ENCODE data around the gene CLEC11A. TPM values are rescaled to one million over a fixed set of nuclear protein-coding genes. Genes with fewer than 3 reads are reported as not detected.

The CLEC11A gene
- total RNA-seq, 2 donors from 2014 or later: 10.3 to 13.8 TPM

- Histone ChIP-seq H3K36me3 (no peaks in the 10 kb centered on the region), H3K4me3 (no peak overlapping the region), H3K4me1 (no peaks in the 10 kb centered on the region), H3K27ac (no peak overlapping the region), H3K27me3 (no peaks in the 10 kb centered on the region), H3K9me3 (no peaks in the 10 kb centered on the region)
- no peak for TF ChIP-seq CTCF (IDR thresholded peaks at IDR 0.05)
- no peak for DNase-seq (ENCODE audit: low spot score)
Measured at GRCh38 chr19:50702871-50703829, 20.0 kb upstream of the CLEC11A start.

GRCh38 chr19:50703915-50704796 is 19.0 kb upstream of the CLEC11A start:
- no peak for DNase-seq (ENCODE audit: low spot score)
- Histone ChIP-seq H3K4me1 (no peaks in the 10 kb centered on the region), H3K9me3 (no peaks in the 10 kb centered on the region), H3K27ac (no peak overlapping the region), H3K4me3 (no peak overlapping the region), H3K36me3 (no peaks in the 10 kb centered on the region), H3K27me3 (no peaks in the 10 kb centered on the region)
- TF ChIP-seq CTCF (IDR thresholded peaks at IDR 0.05): no peak

- Histone ChIP-seq H3K4me1 (no peaks in the 10 kb centered on the region), H3K27me3 (no peaks in the 10 kb centered on the region), H3K4me3 (no peak overlapping the region), H3K27ac (no peak overlapping the region), H3K9me3 (no peaks in the 10 kb centered on the region), H3K36me3 (no peaks in the 10 kb centered on the region)
- peak in 1 of 2 donors; percentile 62 for TF ChIP-seq CTCF (IDR thresholded peaks at IDR 0.05)
- DNase-seq (ENCODE audit: low spot score): no peak
Measured at GRCh38 chr19:50705422-50706019, 17.6 kb upstream of the CLEC11A start.

- no peak for TF ChIP-seq CTCF (IDR thresholded peaks at IDR 0.05)
- H3K4me3 ChIP-seq: no peak overlapping the region
- H3K27me3 ChIP-seq: no peaks in the 10 kb centered on the region
- no peak for DNase-seq (ENCODE audit: low spot score)
- no peaks in the 10 kb centered on the region for H3K9me3 ChIP-seq
- no peak overlapping the region for H3K27ac ChIP-seq
- H3K36me3 ChIP-seq: no peaks in the 10 kb centered on the region
- no peaks in the 10 kb centered on the region for H3K4me1 ChIP-seq
Measured at GRCh38 chr19:50706387-50706786, 16.8 kb upstream of the CLEC11A start.

GRCh38 chr19:50708179-50708879 is 14.8 kb upstream of the CLEC11A start:
- H3K27ac ChIP-seq: no peak overlapping the region
- H3K27me3 ChIP-seq: no peaks in the 10 kb centered on the region
- no peaks in the 10 kb centered on the region for H3K4me1 ChIP-seq
- TF ChIP-seq CTCF (IDR thresholded peaks at IDR 0.05): no peak
- no peaks in the 10 kb centered on the region for H3K9me3 ChIP-seq
- DNase-seq (ENCODE audit: low spot score): no peak
- no peaks in the 10 kb centered on the region for H3K36me3 ChIP-seq
- H3K4me3 ChIP-seq: no peak overlapping the region

All from right atrium auricular region (tissue), 2 donors.